AG09309 (cell line): ENCODE data around the gene FAM120A.

Experiments
- DNase-seq: peaks from one replicate; pipeline ENCODE4 v3.0.0-alpha.2; 2010; ENCODE audit warnings: low read depth
- H3K4me3 ChIP-seq: 2 replicates; pipeline ENCODE4 v1.5.1; 2011; ENCODE audit warnings: mild to moderate bottlenecking, low read depth, low read length, moderate library complexity; ENCODE audit not compliant: control insufficient read depth
- CTCF ChIP-seq: IDR thresholded peaks from 2 replicates; pipeline ENCODE4 v1.5.1; 2011; ENCODE audit warnings: mild to moderate bottlenecking, low read depth, low read length, inconsistent platforms; ENCODE audit not compliant: insufficient read depth, control insufficient read depth; ENCODE audit errors: missing control alignments

Gene FAM120A

GRCh38 chr9:93457006-93457405 lies 5.5 kb downstream of the FAM120A start:
- H3K4me3 ChIP-seq = no peak overlapping the region

GRCh38 chr9:93458712-93459111 lies 7.2 kb downstream of the FAM120A start:
- no peak for TF ChIP-seq CTCF
- no peak overlapping the region for H3K4me3 ChIP-seq
- no peak for DNase-seq

More at GRCh38 chr9:93457006-93457405, 5.5 kb downstream of the FAM120A start:
- no peak for DNase-seq
- TF ChIP-seq CTCF = no peak

GRCh38 chr9:93459432-93459847 lies 8.0 kb downstream of the FAM120A start:
- TF ChIP-seq CTCF = no peak
- no peak overlapping the region for H3K4me3 ChIP-seq
- no peak for DNase-seq

- TF ChIP-seq CTCF = no peak
- DNase-seq = no peak
- H3K4me3 ChIP-seq = no peak overlapping the region
Measured at GRCh38 chr9:93460689-93461413, 9.4 kb downstream of the FAM120A start.

GRCh38 chr9:93461414-93461743 lies 9.9 kb downstream of the FAM120A start:
- DNase-seq = no peak
- no peak for TF ChIP-seq CTCF
- H3K4me3 ChIP-seq = no peak overlapping the region

GRCh38 chr9:93461821-93462220 lies 10.3 kb downstream of the FAM120A start:
- H3K4me3 ChIP-seq = no peak overlapping the region
- DNase-seq = no peak
- no peak for TF ChIP-seq CTCF

- no peak for TF ChIP-seq CTCF
- no peak for DNase-seq
Measured at GRCh38 chr9:93463638-93464248, 12.3 kb downstream of the FAM120A start.

More at GRCh38 chr9:93463638-93464248, 12.3 kb downstream of the FAM120A start:
- H3K4me3 ChIP-seq = no peak overlapping the region
